OCI-LY3 (cell line): ENCODE measurements around the gene DCHS2.

Experiments used
- CTCF ChIP-seq: fragments of 200-600, 300-600 bp; sonication (generic); IDR thresholded peaks from 2 replicates; pipeline ENCODE4 v1.5.1; 2014; ENCODE audit warnings: antibody characterized with exemption, low read length, low read depth
- EZH2phosphoT487 ChIP-seq: fragments of 200-600 bp; shearing (Covaris generic); IDR thresholded peaks from 2 replicates; pipeline ENCODE4 v1.6.1; 2018; ENCODE audit warnings: antibody characterized with exemption, mixed run types, low read depth

GRCh38 chr4:154517591-154517990 is 26.0 kb upstream of the DCHS2 start:
- TF ChIP-seq CTCF, result no peak
- no peak for TF ChIP-seq EZH2phosphoT487
